GM12864 (cell line): Measurements from ENCODE around the gene CSTF1.

ENCODE experiments used
- DNase-seq: peaks from one replicate; pipeline ENCODE4 v3.0.0-alpha.2; 2011; ENCODE audit warnings: low read depth
- H3K4me3 ChIP-seq: 2 replicates; pipeline ENCODE4 v1.5.1; 2011; ENCODE audit warnings: mild to moderate bottlenecking, low read depth, low read length, control low read depth
- CTCF ChIP-seq: IDR thresholded peaks from 2 replicates; pipeline ENCODE4 v1.5.1; 2011; ENCODE audit warnings: low read depth, mild to moderate bottlenecking, moderate library complexity, low read length, control low read depth, inconsistent platforms; ENCODE audit errors: missing control alignments

CSTF1 gene

GRCh38 chr20:56368351-56369134, 23.9 kb upstream of the CSTF1 start:
- no peak for TF ChIP-seq CTCF
- DNase-seq: no peak

GRCh38 chr20:56369179-56369578, 23.3 kb upstream of the CSTF1 start:
- no peak for DNase-seq
- TF ChIP-seq CTCF: no peak
- H3K4me3 ChIP-seq: no peak overlapping the region

More at GRCh38 chr20:56368351-56369134, 23.9 kb upstream of the CSTF1 start:
- no peak overlapping the region for H3K4me3 ChIP-seq

- DNase-seq: no peak
- H3K4me3 ChIP-seq: no peak overlapping the region
- TF ChIP-seq CTCF: no peak
Measured at GRCh38 chr20:56371977-56372376, 20.5 kb upstream of the CSTF1 start.

- no peak for DNase-seq
- TF ChIP-seq CTCF: no peak
- no peak overlapping the region for H3K4me3 ChIP-seq
Measured at GRCh38 chr20:56372850-56373249, 19.6 kb upstream of the CSTF1 start.

- no peak for TF ChIP-seq CTCF
- no peak for DNase-seq
- no peak overlapping the region for H3K4me3 ChIP-seq
Measured at GRCh38 chr20:56373942-56374341, 18.5 kb upstream of the CSTF1 start.

GRCh38 chr20:56376331-56376730, 16.1 kb upstream of the CSTF1 start:
- no peak for TF ChIP-seq CTCF
- no peak for DNase-seq
- no peak overlapping the region for H3K4me3 ChIP-seq

- TF ChIP-seq CTCF: no peak
- DNase-seq: no peak
- no peak overlapping the region for H3K4me3 ChIP-seq
Measured at GRCh38 chr20:56378386-56378785, 14.1 kb upstream of the CSTF1 start.
